HG03095 (cell line): ENCODE measurements around the gene AGL.
"Not testable (repeated sequence)": the region's sequence is repeated elsewhere in the genome, so short reads cannot be mapped to it uniquely, and the experiment has no call there.

ENCODE experiments used
- ATAC-seq: cut with Tn5 transposase; IDR thresholded peaks from one replicate; pipeline ENCODE4 v1.9.1; 2021; ENCODE audit warnings: moderate library complexity; ENCODE audit not compliant: unreplicated experiment

The AGL gene

GRCh38 chr1:99850459-99851291 is 514 bp downstream of the AGL start:
- peak; percentile 20 for ATAC-seq

DNA sequence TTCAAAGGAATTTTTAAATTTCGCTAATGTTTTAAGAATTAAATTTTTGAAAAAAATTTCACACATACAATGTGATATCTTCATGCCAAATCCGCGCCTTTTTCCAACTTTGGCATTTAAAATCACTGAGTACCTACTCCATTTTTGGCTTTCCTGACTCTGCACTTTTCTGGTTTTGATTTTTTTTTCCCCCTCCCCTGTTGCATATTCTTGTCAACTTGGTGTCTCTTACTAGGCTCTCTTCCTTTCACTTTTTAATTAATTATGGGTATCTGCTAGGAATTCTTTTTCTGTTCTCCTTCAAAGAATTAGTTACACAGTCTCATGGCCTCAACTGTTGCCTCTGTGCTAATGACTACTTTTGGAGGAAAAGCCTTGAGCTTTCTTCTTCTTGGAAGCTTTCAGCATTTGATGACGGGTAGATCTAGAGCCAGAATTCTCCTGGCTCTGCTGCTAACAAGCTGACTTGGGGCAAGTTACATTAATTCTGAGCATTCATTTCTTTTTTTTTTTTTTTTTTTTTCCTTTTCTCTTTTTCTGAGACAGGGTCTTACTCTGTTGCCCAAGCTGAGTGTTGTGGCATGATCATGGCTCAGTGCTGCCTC is 1.8 kb downstream of the AGL start:
- no peak for ATAC-seq

- no peak for ATAC-seq
Measured at GRCh38 chr1:99852648-99853047, 2.5 kb downstream of the AGL start.

DNA sequence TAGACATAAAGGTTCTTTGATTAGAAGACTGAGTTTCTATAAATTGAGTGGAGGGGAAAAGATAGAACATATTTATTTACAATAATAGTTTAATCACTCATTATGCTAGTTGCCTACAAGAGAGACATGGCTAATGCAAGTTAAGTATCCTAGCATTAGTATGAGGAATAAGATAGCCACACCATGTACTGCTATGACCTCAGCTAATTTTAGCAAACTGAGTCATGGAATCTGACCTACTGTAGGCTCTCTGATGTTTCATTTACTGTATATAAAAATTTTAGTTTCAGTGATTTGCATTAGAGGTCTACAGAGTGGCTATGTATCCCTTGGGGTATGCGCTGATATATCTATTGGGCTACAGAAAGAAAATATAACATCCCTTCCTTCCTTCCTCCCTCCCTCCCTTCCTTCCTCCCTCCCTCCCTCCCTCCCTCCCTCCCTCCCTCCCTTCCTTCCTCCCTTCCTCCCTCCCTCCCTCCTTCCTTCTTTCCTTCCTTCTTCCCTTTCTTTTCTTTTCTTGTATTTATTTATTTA is 5.8 kb downstream of the AGL start:
- no peak for ATAC-seq

- not testable (repeated sequence) for ATAC-seq
Measured at GRCh38 chr1:99857041-99857440, 6.9 kb downstream of the AGL start.

- ATAC-seq = no peak
Measured at GRCh38 chr1:99858286-99858685, 8.1 kb downstream of the AGL start.

GRCh38 chr1:99858881-99859280 is 8.7 kb downstream of the AGL start:
- no peak for ATAC-seq

- ATAC-seq = no peak
Measured at GRCh38 chr1:99860703-99861102, 10.5 kb downstream of the AGL start.

GRCh38 chr1:99867682-99868081 is 17.5 kb downstream of the AGL start:
- no peak for ATAC-seq

GRCh38 chr1:99869304-99869703 is 19.1 kb downstream of the AGL start:
- ATAC-seq = no peak

- no peak for ATAC-seq
Measured at GRCh38 chr1:99869723-99870122, 19.6 kb downstream of the AGL start.

GRCh38 chr1:99872063-99872462 is 21.9 kb downstream of the AGL start:
- ATAC-seq = no peak

GRCh38 chr1:99877568-99877967 is 27.4 kb downstream of the AGL start:
- ATAC-seq = no peak

- ATAC-seq = no peak
Measured at GRCh38 chr1:99886179-99886578, 36.0 kb downstream of the AGL start.

DNA sequence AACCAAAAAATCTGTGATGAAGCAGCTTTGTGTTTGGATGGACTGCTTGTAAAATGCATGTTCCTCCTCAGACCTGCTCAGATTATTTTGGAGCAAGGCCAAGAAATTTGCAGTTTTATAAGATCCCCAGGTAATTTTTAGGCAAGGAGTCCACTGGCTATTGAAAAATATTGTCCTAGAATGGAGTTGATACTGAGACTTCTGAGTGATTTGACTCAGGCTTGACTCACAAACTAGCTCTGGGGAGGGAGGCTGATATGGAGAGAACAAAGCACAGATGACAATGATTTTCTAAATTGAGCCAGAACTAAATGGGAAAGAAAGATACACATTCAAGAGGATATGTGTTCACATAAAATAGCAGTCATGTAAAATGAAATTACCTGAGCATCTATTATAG is 36.7 kb downstream of the AGL start:
- no peak for ATAC-seq

GRCh38 chr1:99887890-99888289 is 37.7 kb downstream of the AGL start:
- ATAC-seq = no peak

DNA sequence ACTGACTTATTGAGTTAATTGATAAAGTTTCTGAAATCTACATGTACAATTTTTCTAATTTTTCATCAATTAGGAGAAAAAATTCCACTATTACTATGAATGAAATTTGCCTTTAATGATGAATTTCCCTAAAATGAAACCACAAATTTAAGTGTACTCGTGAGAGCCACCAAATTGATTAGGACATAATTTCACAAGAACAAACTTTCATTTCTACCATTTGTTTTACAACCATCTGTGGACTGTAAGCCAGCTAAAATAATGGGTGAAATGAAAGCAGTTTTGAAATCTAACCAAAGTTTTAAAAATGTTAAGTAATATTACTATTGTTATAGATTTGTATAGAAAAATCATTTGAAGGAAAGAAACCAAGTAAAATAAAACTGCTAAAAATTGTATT is 41.8 kb downstream of the AGL start:
- ATAC-seq = no peak

DNA sequence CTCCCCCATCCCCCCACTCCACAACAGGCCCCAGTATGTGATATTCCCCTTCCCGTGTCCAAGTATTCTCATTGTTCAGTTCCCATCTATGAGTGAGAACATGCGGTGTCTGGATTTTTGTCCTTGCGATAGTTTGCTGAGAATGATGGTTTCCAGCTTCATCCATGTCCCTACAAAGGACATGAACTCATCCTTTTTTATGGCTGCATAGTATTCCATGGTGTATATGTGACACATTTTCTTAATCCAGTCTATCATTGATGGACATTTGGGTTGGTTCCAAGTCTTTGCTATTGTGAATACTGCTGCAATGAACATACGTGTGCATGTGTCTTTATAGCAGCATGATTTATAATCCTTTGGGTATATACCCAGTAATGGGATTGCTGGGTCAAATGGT is 53.1 kb downstream of the AGL start:
- ATAC-seq = not testable (repeated sequence)

DNA sequence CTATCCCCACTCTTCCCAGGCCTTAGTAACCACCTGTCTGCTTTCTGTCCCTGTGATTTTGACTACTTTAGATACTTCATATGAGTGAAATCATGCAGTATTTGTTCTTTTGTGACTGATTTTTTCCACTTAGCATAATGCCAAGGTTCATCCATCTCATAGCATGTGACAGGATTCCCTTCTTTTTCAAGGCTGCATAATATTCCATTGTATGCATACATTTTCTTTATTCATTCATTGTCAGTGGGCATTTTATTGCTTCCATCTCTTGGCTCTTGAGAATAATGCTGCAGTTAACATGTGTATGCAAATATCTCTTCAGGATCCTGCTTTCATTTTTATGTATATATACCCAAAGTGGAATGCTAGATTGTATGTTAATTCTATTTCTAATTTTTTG is 56.4 kb downstream of the AGL start:
- no peak for ATAC-seq

DNA sequence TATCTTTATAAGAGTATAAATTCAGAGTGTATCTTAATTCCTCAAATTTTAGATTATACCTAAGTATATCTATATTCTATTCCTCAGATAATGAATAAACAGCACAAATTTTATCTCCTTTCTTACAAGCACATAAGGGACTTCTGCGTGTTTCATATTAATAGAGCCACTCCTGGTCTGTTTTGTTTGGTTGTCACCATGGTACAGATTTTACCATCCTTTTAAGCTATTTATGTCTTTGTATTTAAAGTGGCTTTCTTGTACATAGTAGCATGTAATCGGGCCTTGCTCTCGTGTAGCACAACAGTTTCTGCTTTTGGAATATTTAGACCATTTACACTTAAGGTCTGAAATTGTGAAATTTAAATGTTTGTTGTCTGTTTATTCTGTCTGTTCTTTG is 67.1 kb downstream of the AGL start:
- no peak for ATAC-seq

- ATAC-seq = no peak
Measured at GRCh38 chr1:99919220-99919619, 69.1 kb downstream of the AGL start.

DNA sequence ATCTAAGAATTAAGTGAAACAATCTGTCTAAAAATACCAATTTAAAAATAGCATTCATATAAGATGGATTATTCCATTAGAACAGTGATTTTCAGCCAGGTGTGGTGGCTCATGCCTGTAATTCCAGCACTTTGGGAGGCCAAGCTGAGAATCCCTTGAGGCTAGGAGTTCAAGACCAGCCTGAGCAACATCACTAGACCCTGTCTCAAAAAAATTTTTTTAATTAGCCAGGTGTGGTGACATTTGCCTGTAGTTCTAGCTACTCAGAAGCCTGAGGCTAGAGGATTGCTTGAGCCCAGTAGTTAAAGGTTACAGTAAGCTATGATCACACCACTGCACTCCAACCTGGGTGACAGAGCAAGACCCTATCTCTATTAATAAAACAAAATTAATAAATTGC is 84.6 kb downstream of the AGL start:
- no peak for ATAC-seq
